ENCODE results near the gene SKAP1. TPM values are rescaled to one million over a fixed set of nuclear protein-coding genes. Genes with fewer than 3 reads are reported as not detected.

Gene SKAP1
- total RNA-seq, 4 donors from 2014 or later = 1.2 to 6.4 (median 4.9) TPM; not detected in 1

DNA sequence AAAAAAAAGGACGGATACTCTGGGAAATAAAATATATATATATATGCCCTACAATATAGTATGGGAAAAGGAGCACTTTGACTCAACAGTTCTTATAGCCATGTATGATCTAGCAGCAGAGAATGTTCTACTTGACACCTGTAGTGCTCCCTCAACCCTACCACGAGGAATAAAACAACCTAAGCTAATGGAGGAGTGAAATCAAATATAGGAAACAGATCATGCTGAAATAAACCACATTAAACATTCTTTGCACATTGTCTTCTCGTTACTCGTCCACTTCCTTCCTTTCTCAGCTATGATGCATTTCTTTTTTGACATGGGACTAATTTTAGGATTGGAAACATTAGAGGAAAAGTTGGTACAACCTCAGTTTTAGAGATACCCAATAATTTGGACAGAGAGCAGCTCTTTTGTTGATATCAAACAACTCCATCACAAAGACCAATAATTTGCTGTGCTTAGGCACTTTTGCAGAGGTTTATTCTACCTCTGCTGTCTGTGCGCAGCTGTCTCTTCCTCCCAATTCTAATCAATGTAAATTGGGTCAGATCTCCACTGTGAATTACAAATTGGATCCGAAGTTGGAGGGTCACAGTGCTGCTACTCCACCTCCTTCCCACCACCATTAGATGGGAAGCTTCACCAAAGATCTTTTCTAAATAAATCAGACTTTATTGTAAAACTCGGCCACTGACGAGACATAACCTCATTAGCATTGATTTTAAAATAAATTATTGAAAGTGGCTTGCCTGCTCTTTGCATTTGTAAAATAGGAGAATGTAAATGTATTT is 256.6 kb downstream of the SKAP1 start:
- in situ Hi-C loops (cut with MboI; ENCODE audit: low pct_ligation_motif_present in 1 of 4, low pct_unique_long_range_greater_than_20kb in 1 of 4, low sequenced_read_pairs in 3 of 4) (no loop called here), intact Hi-C loops (cut with DNase I; ENCODE audit: low total_unique reads) (no loop called here)
- Histone ChIP-seq H3K4me1 (no peaks in the 10 kb centered on the region), H3K9me3 (no peaks in the 10 kb centered on the region), H3K36me3 (no peaks in the 10 kb centered on the region), H3K27me3 (no peaks in the 10 kb centered on the region), H3K4me3 (no peak overlapping the region), H3K27ac (no peak overlapping the region)
- DNase-seq = no peak
- 73 to 86% methylated on average over 6 to 8 of the region's 8 CpGs for WGBS, 2 donors (ENCODE audit: low coverage in 1 of 2)
- no peak for TF ChIP-seq EP300 (IDR thresholded peaks at IDR 0.05; ENCODE audit: low read depth)
- TF ChIP-seq, protein P1, sequence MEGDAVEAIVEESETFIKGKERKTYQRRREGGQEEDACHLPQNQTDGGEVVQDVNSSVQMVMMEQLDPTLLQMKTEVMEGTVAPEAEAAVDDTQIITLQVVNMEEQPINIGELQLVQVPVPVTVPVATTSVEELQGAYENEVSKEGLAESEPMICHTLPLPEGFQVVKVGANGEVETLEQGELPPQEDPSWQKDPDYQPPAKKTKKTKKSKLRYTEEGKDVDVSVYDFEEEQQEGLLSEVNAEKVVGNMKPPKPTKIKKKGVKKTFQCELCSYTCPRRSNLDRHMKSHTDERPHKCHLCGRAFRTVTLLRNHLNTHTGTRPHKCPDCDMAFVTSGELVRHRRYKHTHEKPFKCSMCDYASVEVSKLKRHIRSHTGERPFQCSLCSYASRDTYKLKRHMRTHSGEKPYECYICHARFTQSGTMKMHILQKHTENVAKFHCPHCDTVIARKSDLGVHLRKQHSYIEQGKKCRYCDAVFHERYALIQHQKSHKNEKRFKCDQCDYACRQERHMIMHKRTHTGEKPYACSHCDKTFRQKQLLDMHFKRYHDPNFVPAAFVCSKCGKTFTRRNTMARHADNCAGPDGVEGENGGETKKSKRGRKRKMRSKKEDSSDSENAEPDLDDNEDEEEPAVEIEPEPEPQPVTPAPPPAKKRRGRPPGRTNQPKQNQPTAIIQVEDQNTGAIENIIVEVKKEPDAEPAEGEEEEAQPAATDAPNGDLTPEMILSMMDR (IDR thresholded peaks at IDR 0.05) = no peak
- TF ChIP-seq POLR2A (IDR thresholded peaks at IDR 0.05) = no peak
- TF ChIP-seq POLR2AphosphoS5 (IDR thresholded peaks at IDR 0.05) = no peak

DNA sequence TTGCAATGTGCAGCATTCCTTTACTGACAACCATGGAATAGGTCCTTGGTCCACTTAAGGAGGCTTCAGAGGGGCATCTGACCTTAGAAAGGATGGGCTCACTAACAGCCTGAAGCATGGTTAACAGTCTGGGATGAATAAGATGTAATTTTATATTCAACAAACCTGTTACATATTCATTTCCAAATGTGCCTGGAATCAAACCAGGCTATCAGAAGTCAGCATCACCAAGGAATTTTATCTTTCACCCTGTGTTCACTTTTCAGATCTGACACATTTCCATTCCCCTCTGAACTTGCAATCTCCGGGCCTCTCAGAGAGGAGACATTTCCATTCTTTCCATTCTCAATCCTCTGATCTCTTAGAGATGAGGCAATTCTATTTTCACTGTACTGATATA is 260.1 kb downstream of the SKAP1 start:
- intact Hi-C loops (cut with DNase I; ENCODE audit: low total_unique reads) = no loop called here

DNA sequence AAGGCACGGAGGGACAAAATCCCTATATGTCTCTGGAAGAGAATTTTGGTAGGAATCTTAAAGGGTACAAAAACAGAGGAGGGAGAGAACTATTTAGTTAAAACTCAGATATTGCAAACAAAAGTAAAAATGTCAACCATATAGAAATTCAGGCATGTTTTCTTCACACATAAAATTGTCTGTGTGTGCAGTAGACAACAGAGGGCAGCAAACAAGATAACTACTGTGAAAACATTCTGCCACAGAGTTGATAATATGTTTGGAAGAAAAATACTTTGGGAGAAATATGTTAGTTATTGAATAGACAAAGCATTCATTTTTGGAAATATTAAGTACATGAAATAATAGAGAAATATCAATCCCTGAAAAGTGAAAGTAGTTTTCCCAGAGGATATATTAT is 266.2 kb downstream of the SKAP1 start:
- Histone ChIP-seq H3K27me3 (no peaks in the 10 kb centered on the region), H3K36me3 (no peaks in the 10 kb centered on the region), H3K4me3 (no peak overlapping the region), H3K4me1 (peaks cover 0 to 41% (median 21%) of the 10 kb centered on the region in 4 donors), H3K27ac (no peak overlapping the region), H3K9me3 (no peaks in the 10 kb centered on the region)
- intact Hi-C loops (cut with DNase I; ENCODE audit: low total_unique reads) = no loop called here
- in situ Hi-C loops (cut with MboI; ENCODE audit: low pct_ligation_motif_present in 1 of 4, low pct_unique_long_range_greater_than_20kb in 1 of 4, low sequenced_read_pairs in 3 of 4) = no loop called here
- no peak for DNase-seq
- 95 to 100% methylated on average over 1 of the region's 1 CpG for WGBS, 2 donors (ENCODE audit: low coverage in 1 of 2)
- TF ChIP-seq, protein P1 (IDR thresholded peaks at IDR 0.05) = no peak
- TF ChIP-seq POLR2AphosphoS5 (IDR thresholded peaks at IDR 0.05) (no peak), EP300 (IDR thresholded peaks at IDR 0.05; ENCODE audit: low read depth) (no peak), POLR2A (IDR thresholded peaks at IDR 0.05) (no peak)

More for the DNA sequence above, 260.1 kb downstream of the SKAP1 start:
- Histone ChIP-seq H3K4me3 (no peak overlapping the region), H3K9me3 (no peaks in the 10 kb centered on the region), H3K27me3 (no peaks in the 10 kb centered on the region), H3K27ac (no peak overlapping the region), H3K4me1 (no peaks in the 10 kb centered on the region), H3K36me3 (no peaks in the 10 kb centered on the region)
- DNase-seq = no peak
- WGBS, 2 donors (ENCODE audit: low coverage in 1 of 2) = 85 to 100% methylated on average over 1 of the region's 1 CpG
- TF ChIP-seq, protein P1 (IDR thresholded peaks at IDR 0.05) = no peak
- TF ChIP-seq POLR2AphosphoS5 (IDR thresholded peaks at IDR 0.05) = no peak
- no peak for TF ChIP-seq EP300 (IDR thresholded peaks at IDR 0.05; ENCODE audit: low read depth)
- no peak for TF ChIP-seq POLR2A (IDR thresholded peaks at IDR 0.05)
- in situ Hi-C loops (cut with MboI; ENCODE audit: low pct_ligation_motif_present in 1 of 4, low pct_unique_long_range_greater_than_20kb in 1 of 4, low sequenced_read_pairs in 3 of 4) = no loop called here

DNA sequence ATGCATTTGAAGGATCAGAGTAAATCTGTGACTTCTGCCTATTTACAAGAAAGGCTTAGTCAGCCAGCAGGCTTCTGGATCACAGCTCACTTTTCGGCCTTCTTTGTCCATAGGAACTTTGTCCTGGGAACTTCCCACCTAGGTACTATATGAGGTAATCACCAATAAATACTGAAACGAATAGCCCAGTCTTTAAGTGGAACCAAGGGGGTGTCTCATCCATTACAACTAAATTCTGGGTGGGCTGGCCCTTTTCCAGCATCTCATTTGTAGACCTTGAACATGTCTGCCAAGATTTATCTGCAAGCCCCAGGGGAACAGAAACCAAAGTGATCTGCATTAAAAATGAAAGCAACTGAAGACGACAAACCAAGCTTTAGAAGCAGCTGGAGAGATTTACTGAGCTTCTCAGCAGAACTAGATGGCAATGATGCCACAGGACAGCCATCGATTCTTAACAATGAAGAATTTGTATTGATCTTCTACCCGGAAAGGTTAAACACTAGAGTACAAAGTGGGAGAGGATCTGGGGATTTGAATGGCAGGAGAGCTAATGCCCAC is 267.0 kb downstream of the SKAP1 start:
- H3K4me3 ChIP-seq = no peak overlapping the region
- H3K27me3 ChIP-seq = no peaks in the 10 kb centered on the region
- intact Hi-C loops (cut with DNase I; ENCODE audit: low total_unique reads) = no loop called here
- peak; percentile 11 for DNase-seq
- 37 to 49% methylated on average over 4 to 5 of the region's 5 CpGs for WGBS, 2 donors (ENCODE audit: low coverage in 1 of 2)
- TF ChIP-seq POLR2A (IDR thresholded peaks at IDR 0.05) (no peak), EP300 (IDR thresholded peaks at IDR 0.05; ENCODE audit: low read depth) (no peak), POLR2AphosphoS5 (IDR thresholded peaks at IDR 0.05) (no peak)
- TF ChIP-seq, protein P1 (IDR thresholded peaks at IDR 0.05) = no peak
- H3K27ac ChIP-seq = peak overlapping the region in 2 of 4 donors; percentile 10 to 61
- peaks cover 0 to 41% (median 21%) of the 10 kb centered on the region in 4 donors for H3K4me1 ChIP-seq
- H3K36me3 ChIP-seq = no peaks in the 10 kb centered on the region
- in situ Hi-C loops (cut with MboI; ENCODE audit: low pct_ligation_motif_present in 1 of 4, low pct_unique_long_range_greater_than_20kb in 1 of 4, low sequenced_read_pairs in 3 of 4) = no loop called here
- no peaks in the 10 kb centered on the region for H3K9me3 ChIP-seq
